Measurements from ENCODE around the gene SFSWAP. TPM values are rescaled to one million over a fixed set of nuclear protein-coding genes. Genes with fewer than 3 reads are reported as not detected.
A peak's percentile ranks its signal among the peaks of the same experiment; 100 is the strongest.
"Not testable (repeated sequence)": the region's sequence is repeated elsewhere in the genome, so short reads cannot be mapped to it uniquely, and the experiment has no call there.

Gene SFSWAP
- total RNA-seq, 1 donor, result 59.0 TPM

- not testable (repeated sequence) for H3K4me3 ChIP-seq (ENCODE audit: low read length); H3K9me3 ChIP-seq (ENCODE audit: low read depth, low read length); H3K27me3 ChIP-seq (ENCODE audit: insufficient read depth, low read length)
- H3K4me1 ChIP-seq (ENCODE audit: insufficient read depth, low read length), result peaks cover 11% of the 10 kb centered on the region
Observed at GRCh38 chr12:131706709-131707108, 4.2 kb upstream of the SFSWAP start.

DNA sequence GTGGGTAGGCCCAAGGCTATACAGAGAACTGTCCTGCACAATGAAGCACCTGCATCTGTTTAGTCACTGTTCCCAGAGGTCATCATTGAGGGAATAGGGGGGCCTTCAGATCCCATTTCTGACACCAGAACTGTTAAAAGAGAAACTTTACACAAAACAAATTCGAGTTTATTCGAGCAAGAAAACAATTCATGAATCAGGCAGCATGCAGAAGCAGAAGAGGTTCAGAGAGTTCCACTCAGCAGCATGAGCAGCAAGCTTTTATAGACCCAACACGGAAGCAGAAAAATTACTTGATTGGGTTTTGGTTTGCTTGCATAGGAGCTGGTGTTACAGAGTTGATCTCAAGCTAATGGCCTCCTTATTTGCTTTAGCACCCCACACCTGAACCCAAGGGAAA lies 1.7 kb upstream of the SFSWAP start:
- H3K9me3 ChIP-seq (ENCODE audit: low read depth, low read length), result peaks cover 4% of the 10 kb centered on the region
- H3K4me3 ChIP-seq (ENCODE audit: low read length), result no peak overlapping the region
- no peaks in the 10 kb centered on the region for H3K27me3 ChIP-seq (ENCODE audit: insufficient read depth, low read length)
- H3K4me1 ChIP-seq (ENCODE audit: insufficient read depth, low read length), result peaks cover 21% of the 10 kb centered on the region

- Histone ChIP-seq H3K4me1 (ENCODE audit: insufficient read depth, low read length) (peaks cover 21% of the 10 kb centered on the region), H3K27me3 (ENCODE audit: insufficient read depth, low read length) (no peaks in the 10 kb centered on the region), H3K9me3 (ENCODE audit: low read depth, low read length) (no peaks in the 10 kb centered on the region), H3K4me3 (ENCODE audit: low read length) (peak overlapping the region; percentile 75)
Observed at GRCh38 chr12:131711551-131712205, 788 bp downstream of the SFSWAP start.

- H3K4me1 ChIP-seq (ENCODE audit: insufficient read depth, low read length), result peaks cover 21% of the 10 kb centered on the region
- H3K4me3 ChIP-seq (ENCODE audit: low read length), result no peak overlapping the region
- no peaks in the 10 kb centered on the region for H3K9me3 ChIP-seq (ENCODE audit: low read depth, low read length)
- no peaks in the 10 kb centered on the region for H3K27me3 ChIP-seq (ENCODE audit: insufficient read depth, low read length)
Observed at GRCh38 chr12:131713349-131713748, 2.5 kb downstream of the SFSWAP start.

DNA sequence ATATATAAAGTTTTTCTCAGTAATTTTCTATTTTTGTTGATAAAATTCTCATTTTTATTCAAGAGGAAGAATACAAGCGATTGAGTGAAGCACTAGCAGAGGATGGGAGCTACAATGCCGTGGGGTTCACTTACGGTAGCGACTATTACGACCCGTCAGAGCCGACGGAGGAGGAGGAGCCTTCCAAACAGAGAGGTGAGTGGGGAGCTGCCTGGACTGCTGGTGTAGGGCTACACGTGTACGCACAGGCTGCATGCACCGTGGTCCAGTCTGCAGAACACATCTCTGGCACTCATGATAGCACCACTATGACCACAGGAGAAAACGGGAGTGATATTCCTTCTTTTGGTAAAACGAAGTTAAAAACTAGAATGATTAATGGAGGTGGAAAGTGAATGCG lies 3.9 kb downstream of the SFSWAP start:
- no peak overlapping the region for H3K4me3 ChIP-seq (ENCODE audit: low read length)
- H3K27me3 ChIP-seq (ENCODE audit: insufficient read depth, low read length), result no peaks in the 10 kb centered on the region
- H3K9me3 ChIP-seq (ENCODE audit: low read depth, low read length), result no peaks in the 10 kb centered on the region
- H3K4me1 ChIP-seq (ENCODE audit: insufficient read depth, low read length), result peaks cover 21% of the 10 kb centered on the region

GRCh38 chr12:131716282-131716681 lies 5.4 kb downstream of the SFSWAP start:
- H3K9me3 ChIP-seq (ENCODE audit: low read depth, low read length), result no peaks in the 10 kb centered on the region
- peaks cover 13% of the 10 kb centered on the region for H3K4me1 ChIP-seq (ENCODE audit: insufficient read depth, low read length)
- no peak overlapping the region for H3K4me3 ChIP-seq (ENCODE audit: low read length)
- H3K27me3 ChIP-seq (ENCODE audit: insufficient read depth, low read length), result no peaks in the 10 kb centered on the region

GRCh38 chr12:131720241-131720640 lies 9.4 kb downstream of the SFSWAP start:
- Histone ChIP-seq H3K4me3 (ENCODE audit: low read length) (no peak overlapping the region), H3K9me3 (ENCODE audit: low read depth, low read length) (no peaks in the 10 kb centered on the region), H3K27me3 (ENCODE audit: insufficient read depth, low read length) (no peaks in the 10 kb centered on the region), H3K4me1 (ENCODE audit: insufficient read depth, low read length) (no peaks in the 10 kb centered on the region)

DNA sequence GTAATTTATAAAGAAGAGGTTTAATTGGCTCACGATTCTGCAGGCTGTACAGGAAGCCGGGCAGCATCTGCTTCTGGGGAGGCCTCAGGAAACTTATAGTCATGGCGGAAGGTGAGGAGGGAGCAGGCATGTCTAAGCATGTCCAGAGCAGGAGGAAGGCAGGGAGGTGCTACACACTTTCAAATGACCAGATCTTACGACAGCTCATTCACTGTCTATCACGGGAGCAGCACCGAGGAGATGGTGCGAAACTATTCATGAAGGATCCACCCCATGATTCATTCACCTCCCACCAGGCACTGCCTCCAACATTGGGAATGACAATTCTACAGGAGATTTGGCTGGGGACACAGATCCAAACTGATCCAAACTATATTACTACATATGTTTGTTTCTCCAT lies 10.0 kb downstream of the SFSWAP start:
- no peaks in the 10 kb centered on the region for H3K27me3 ChIP-seq (ENCODE audit: insufficient read depth, low read length)
- no peaks in the 10 kb centered on the region for H3K4me1 ChIP-seq (ENCODE audit: insufficient read depth, low read length)
- H3K9me3 ChIP-seq (ENCODE audit: low read depth, low read length), result no peaks in the 10 kb centered on the region
- H3K4me3 ChIP-seq (ENCODE audit: low read length), result no peak overlapping the region

GRCh38 chr12:131721548-131721947 lies 10.7 kb downstream of the SFSWAP start:
- Histone ChIP-seq H3K4me1 (ENCODE audit: insufficient read depth, low read length) (no peaks in the 10 kb centered on the region), H3K4me3 (ENCODE audit: low read length) (no peak overlapping the region), H3K27me3 (ENCODE audit: insufficient read depth, low read length) (no peaks in the 10 kb centered on the region), H3K9me3 (ENCODE audit: low read depth, low read length) (no peaks in the 10 kb centered on the region)

GRCh38 chr12:131723532-131723931 lies 12.6 kb downstream of the SFSWAP start:
- no peaks in the 10 kb centered on the region for H3K4me1 ChIP-seq (ENCODE audit: insufficient read depth, low read length)
- H3K9me3 ChIP-seq (ENCODE audit: low read depth, low read length), result no peaks in the 10 kb centered on the region
- H3K27me3 ChIP-seq (ENCODE audit: insufficient read depth, low read length), result no peaks in the 10 kb centered on the region
- H3K4me3 ChIP-seq (ENCODE audit: low read length), result no peak overlapping the region

DNA sequence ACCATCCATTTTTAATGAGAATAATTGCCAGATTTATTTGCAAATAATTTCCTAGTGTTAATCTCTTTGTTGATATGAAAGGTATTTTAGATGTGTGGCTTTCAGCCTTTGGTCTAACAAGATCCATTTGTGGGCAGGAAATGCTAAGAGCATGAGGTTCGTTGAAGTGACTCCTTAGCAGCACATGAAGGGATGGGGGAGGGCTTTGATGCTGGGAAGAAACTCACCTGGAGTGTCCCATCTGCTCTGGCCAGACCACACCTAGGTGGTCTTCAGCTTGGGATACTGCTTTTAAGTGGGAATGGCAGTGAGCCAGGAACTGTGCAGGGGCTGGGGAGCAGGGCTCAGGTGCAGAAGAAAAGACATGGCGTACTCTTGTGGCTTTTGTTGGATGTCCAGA lies 13.6 kb downstream of the SFSWAP start:
- Histone ChIP-seq H3K4me1 (ENCODE audit: insufficient read depth, low read length) (no peaks in the 10 kb centered on the region), H3K4me3 (ENCODE audit: low read length) (no peak overlapping the region), H3K27me3 (ENCODE audit: insufficient read depth, low read length) (no peaks in the 10 kb centered on the region), H3K9me3 (ENCODE audit: low read depth, low read length) (no peaks in the 10 kb centered on the region)

DNA sequence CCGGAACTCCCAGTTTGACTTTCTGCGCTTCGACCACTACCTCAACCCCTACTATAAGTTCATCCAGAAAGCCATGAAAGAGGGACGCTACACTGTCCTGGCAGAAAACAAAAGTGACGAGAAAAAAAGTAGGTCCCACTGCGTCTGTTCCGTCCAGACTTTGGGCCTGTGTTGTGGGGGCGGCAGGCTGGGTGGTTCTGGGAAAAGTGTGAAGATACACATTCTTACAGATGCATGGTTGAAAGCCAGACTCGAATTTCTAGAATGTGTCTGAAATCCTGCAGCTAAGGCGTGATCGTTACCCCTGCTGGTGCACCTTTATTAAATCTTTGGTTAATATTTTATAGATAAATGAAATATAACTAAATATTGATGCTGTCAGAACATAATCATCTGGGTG lies 14.6 kb downstream of the SFSWAP start:
- Histone ChIP-seq H3K4me1 (ENCODE audit: insufficient read depth, low read length) (no peaks in the 10 kb centered on the region), H3K9me3 (ENCODE audit: low read depth, low read length) (no peaks in the 10 kb centered on the region), H3K4me3 (ENCODE audit: low read length) (no peak overlapping the region), H3K27me3 (ENCODE audit: insufficient read depth, low read length) (no peaks in the 10 kb centered on the region)

GRCh38 chr12:131728720-131729119 lies 17.8 kb downstream of the SFSWAP start:
- H3K9me3 ChIP-seq (ENCODE audit: low read depth, low read length), result no peaks in the 10 kb centered on the region
- H3K27me3 ChIP-seq (ENCODE audit: insufficient read depth, low read length), result no peaks in the 10 kb centered on the region
- no peaks in the 10 kb centered on the region for H3K4me1 ChIP-seq (ENCODE audit: insufficient read depth, low read length)
- no peak overlapping the region for H3K4me3 ChIP-seq (ENCODE audit: low read length)

DNA sequence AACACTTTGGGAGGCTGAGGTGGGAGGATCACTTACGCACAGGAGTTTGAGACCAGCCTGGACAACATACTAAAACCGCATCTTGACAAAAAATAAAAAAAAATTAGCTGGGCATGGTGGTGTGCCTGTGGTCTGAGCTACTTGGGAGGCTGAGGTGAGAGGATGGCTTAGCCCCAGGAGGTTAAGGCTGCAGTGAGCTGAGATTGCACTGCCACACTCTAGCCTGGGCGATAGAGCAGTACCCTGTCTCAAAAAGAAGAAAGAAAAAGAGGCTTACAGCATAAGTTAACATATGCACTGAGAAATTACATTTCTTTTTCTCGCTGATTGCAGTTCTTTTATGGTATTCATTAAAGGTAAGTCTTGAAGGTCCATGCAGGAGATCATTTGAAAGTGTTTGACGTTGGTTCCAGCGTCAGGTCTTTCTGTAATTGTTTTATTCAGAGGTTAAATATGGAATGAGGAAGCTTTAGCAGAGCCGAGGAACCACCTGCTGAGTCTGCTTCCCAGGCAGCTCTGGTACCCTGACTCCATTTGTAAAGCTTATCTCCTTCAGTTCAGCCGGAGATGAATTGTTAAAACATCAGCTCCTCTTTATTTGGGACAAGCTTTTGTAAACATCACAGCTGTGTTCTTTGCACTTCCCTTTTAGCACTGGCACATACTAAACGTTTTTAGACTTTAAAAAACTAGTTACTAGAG lies 18.5 kb downstream of the SFSWAP start:
- Histone ChIP-seq H3K4me3 (ENCODE audit: low read length) (no peak overlapping the region), H3K27me3 (ENCODE audit: insufficient read depth, low read length) (no peaks in the 10 kb centered on the region), H3K4me1 (ENCODE audit: insufficient read depth, low read length) (no peaks in the 10 kb centered on the region), H3K9me3 (ENCODE audit: low read depth, low read length) (no peaks in the 10 kb centered on the region)

GRCh38 chr12:131732996-131733615 lies 22.2 kb downstream of the SFSWAP start:
- H3K4me3 ChIP-seq (ENCODE audit: low read length), result no peak overlapping the region
- no peaks in the 10 kb centered on the region for H3K9me3 ChIP-seq (ENCODE audit: low read depth, low read length)
- no peaks in the 10 kb centered on the region for H3K4me1 ChIP-seq (ENCODE audit: insufficient read depth, low read length)
- no peaks in the 10 kb centered on the region for H3K27me3 ChIP-seq (ENCODE audit: insufficient read depth, low read length)

DNA sequence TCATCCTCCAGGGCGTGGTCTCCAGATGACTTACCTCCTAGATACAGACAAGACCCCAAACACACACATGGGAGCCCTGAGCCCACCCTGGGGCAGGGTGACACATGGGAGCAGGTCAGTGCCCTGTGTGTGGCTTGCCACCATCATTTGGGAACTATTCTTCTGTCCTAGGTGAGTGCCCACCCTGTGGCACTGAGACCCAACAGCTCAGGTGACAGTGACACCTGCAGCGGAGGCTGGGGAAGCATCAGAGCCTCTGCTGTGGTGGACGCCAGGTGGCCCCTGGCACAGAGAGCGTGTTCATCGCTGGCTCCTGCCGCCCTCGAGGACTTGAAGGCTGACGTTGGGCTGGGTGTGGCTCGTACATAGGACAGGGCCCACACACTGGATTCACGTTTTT lies 23.0 kb downstream of the SFSWAP start:
- Histone ChIP-seq H3K9me3 (ENCODE audit: low read depth, low read length) (no peaks in the 10 kb centered on the region), H3K4me1 (ENCODE audit: insufficient read depth, low read length) (no peaks in the 10 kb centered on the region), H3K4me3 (ENCODE audit: low read length) (no peak overlapping the region), H3K27me3 (ENCODE audit: insufficient read depth, low read length) (no peaks in the 10 kb centered on the region)

Data from mononuclear cell (primary cell).